ENCODE measurements around the gene VWA5A.
"Not testable (repeated sequence)": the region's sequence is repeated elsewhere in the genome, so short reads cannot be mapped to it uniquely, and the experiment has no call there.

VWA5A gene

DNA sequence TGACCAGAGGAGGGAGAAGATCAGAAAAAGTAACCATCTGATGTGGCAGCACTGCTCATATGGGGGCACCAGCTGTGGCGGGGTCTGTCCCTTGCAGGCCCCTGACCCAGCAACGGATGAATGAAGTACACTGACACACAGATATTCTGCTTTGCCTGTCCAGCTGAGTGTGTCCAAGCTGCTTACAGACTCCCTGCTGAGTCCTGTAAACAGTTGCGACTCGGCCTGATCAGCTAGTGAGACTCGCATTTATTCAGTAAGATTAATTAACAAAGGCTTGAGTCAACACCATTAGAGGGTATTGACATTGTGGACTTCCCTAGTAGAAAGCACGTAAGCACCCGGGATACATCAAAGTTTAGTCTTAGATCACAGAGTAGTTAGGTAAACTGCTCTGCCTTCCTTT, 52.6 kb downstream of the VWA5A start:
- DNase-seq (ENCODE audit: low read depth in 3 of 3) = no peak

DNA sequence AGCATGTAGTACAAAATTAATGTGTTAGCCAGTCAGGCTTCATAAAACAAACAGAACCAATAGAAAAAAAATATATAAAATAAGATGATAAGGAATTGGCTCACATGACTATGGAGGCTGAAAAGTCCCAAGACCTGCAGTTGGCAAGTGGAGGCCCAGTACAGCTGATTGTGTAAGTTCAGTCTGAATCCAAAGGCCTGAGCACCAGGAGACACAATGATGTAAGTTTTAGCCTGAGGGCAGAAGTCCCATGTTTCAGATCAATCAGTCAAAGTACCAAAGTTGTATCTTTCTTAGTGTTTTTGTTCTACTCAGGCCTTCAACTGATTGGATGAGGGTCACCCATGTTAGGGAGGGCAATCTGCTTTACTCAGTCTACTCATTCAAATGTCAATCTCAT, 53.5 kb downstream of the VWA5A start:
- DNase-seq (ENCODE audit: low read depth in 3 of 3) = no peak

DNA sequence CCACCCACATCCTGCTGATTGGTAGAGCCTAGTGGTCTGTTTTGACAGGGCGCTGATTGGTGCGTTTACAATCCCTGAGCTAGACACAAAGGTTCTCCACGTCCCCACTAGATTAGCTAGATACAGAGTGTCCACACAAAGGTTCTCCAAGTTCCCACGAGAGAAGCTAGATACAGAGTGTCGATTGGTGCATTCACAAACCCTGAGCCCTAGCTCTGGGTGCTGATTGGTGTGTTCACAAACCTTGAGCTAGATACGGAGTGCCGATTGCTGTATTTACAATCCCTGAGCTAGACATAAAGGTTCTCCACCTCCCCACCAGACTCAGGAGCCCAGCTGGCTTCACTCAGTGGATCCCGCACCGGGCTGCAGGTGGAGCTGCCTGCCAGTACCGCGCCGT, 55.1 kb downstream of the VWA5A start:
- DNase-seq (ENCODE audit: low read depth in 3 of 3) = not testable (repeated sequence)

DNA sequence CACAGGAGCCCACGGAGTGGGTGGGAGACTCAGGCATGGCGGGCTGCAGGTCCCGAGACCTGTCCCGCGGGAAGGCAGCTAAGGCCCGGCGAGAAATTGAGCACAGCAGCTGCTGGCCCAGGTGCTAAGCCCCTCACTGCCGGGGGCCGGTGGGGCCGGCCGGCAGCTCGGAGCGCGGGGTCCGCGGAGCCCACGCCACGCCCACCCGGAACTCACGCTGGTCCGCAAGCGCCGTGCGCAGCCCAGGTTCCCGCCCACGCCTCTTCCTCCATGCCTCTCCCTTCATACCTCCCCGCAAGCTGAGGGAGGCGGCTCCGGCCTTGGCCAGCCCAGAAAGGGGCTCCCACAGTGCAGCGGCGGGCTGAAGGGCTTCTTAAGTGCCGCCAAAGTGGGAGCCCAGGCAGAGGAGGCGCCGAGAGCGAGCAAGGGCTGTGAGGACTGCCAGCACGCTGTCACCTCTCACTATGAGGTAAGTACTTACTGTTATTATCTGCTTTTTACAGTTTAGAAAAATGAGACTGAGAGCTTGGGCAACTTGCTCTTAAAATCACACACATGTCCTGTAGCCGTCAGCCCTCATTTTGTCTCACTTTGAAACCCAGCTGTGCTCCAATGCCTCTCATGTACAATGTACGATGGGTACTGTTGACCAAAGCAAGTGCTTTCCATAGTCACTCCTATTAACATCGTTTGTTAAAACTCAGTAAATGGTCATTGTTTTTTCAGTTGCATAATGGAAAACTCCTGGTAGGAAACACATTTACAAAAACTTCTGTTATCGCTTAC, 55.7 kb downstream of the VWA5A start:
- DNase-seq (ENCODE audit: low read depth in 3 of 3) = no peak

DNA sequence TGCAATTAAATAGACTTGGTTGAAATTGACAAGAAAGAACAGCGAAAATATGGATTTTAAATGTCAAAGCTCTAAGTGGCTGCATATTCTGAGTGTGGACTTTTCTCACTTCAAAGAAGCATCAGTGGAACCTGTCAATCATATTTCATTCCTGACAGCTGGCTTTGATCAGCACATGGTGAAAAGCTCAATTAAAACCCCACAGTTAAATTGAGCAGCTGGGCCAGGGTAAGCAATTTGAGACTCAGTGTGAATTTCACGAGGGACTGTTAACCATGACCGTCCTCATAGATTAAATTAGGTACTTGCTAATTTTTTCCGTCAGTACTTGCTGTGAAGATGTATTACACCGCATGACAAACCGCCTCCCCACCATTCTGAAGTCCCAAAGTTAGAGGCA, 56.9 kb downstream of the VWA5A start:
- DNase-seq (ENCODE audit: low read depth in 3 of 3) = no peak

DNA sequence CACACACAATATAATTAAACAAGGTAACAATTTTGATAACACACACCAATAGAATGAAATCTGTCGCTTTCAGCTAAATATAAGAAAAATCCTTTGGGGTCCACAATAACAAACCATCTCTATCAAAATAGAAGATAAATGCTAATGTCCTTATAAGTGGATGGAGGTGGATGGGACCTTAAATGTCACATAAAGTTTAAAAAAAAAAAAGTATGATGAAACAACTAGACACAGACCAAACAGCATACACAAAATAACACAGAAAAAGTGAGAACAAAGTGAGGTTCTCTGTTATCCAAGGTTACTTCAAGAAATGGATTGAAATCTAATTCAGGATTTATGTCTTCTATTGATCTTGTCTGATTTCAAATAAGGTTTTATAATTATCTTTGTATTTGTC, 57.3 kb downstream of the VWA5A start:
- no peak for DNase-seq (ENCODE audit: low read depth in 3 of 3)

DNA sequence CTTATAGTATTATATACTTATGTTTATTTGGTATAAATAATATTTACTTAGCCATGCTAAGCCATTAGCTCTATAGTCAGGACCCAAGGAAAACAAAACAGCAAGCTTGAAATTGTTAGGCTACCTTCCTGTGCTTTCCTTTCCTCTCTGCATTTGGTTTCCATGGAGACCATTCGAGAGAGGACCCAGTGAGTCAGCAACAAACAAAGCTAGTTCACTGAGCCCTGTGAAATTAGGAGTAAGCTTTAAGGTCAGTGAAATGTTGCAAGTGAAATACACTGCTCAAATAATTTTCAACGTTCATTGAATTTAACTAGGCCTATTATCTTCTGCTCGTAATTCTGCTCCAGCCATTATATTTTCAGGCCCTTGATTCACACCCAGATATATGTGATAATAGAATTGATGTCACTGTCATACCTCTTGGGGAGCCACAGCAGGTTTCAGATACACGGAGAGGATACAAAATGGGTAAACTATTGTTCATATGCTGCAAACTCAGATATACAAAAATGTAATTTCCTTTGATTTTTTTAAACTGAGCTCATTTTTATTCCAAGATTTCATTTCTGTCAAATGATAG, 58.8 kb downstream of the VWA5A start:
- DNase-seq (ENCODE audit: low read depth in 3 of 3) = no peak

DNA sequence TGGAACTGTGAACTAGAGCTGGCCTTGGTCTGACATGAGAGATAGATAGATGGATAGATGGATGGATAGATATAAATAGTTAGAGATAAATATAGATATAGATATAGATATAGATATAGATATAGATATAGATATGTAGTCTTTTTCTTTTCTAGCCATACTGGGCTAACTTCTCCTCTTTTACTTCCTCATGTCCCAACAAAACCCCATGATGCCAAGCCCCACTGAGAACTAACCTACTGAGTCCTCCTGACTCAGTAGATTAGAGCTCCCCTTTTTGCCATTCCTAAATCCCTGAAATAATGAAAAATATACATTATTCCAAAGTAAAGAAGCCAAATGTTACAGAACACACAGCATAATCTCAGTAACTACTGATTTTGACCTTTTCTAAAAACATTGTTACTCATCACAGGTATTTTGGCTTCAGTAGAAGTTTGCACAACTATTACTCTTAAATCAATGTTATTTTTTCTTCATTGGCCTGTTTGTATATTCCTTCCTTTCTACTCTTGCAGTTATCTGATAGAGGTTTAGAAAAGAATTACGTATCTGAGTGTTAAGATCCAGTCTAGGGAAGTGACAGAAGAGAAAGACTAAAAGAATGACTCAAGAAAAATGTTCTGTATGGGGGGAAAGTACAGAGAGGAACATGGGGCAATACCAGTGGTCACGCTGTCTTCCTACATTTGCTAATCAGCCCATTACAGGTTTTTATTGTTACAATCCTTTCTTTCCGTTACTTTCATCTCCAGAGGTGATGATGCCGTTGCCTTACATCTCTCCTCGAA, 61.9 kb downstream of the VWA5A start:
- no peak for DNase-seq (ENCODE audit: low read depth in 3 of 3)

DNA sequence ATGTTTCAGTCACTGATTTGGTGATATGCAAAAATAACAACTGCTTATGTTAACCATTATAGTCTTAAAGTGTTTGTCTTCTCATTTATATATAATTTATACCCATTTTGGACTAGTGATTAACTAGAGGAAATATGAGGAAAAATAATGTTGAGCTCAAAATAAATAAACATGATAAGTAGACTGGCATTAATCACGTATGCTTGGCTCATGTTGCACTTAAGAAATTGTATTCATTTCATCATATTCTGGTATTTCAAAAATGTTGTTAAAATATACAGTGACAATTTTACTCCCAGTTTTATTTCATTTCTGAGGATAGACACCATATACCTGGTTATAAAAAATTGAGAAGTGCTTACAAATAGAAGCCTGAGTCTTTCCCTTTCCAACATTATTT, 64.1 kb downstream of the VWA5A start:
- no peak for DNase-seq (ENCODE audit: low read depth in 3 of 3)

DNA sequence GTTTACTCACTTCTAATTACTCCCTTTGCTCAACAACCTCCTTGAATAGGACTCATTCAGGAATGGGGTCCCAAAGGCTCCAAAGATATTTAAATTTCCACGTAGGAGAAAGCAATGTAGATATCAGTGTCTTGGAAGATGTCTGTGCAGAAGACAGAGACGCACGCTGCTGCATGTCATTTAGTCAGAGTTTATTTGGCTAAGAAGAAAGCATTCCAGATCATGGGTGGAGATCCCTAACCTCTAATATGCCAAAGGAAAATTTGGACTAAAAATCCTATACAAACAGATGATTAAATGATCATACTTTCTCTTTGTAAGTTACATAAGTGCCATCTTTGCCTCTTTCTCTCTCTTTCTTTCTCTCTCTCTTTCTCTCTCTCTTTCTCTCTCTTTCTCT, 67.8 kb downstream of the VWA5A start, which contains the start of gene OR10D3:
Gene OR10D3 (plus strand): TSS at position 278 of the 400 bp plus-strand sequence. CDS start 1,925 bp downstream, outside the sequence.
- no peak for DNase-seq (ENCODE audit: low read depth in 3 of 3)

DNA sequence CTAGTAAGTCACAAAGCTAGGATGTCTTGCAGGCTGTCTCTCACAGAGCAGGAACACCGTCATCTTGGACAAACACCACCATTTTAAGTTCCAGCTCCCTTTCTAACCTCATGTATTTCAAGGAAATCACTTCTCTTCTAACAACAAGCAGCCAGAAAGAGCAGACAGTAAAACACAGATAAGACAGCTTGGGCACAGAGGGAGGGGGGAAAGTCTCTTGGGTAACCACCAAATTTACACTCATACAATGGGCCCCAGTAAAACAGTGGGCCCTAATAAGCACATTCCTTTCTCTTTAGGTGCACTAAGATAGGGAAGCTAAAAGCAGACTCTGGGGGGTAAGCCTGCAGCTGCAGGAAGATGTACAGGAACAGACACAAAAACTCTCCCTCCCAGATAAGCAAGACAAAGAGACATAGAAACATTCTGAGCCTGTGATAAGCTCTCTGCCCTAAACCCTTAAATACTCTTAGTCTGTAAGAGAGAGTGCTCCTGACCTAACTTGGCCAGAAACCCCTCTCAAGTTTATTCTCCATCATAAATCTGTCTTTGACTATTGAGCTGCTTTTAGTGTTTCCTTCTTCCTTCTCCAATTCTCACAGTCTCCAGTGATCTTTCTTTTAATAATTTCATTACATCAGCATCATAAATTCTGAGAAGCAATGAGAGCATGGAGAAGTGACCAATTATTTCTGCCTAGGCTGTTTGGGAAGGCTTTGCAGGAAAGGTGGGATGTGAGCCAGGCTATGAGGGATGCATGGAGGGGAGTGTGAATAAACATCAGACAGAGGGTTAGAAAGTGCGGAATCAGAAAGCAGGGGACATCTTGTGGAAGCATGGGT, 75.3 kb downstream of the VWA5A start:
- no peak for DNase-seq (ENCODE audit: low read depth in 3 of 3)

DNA sequence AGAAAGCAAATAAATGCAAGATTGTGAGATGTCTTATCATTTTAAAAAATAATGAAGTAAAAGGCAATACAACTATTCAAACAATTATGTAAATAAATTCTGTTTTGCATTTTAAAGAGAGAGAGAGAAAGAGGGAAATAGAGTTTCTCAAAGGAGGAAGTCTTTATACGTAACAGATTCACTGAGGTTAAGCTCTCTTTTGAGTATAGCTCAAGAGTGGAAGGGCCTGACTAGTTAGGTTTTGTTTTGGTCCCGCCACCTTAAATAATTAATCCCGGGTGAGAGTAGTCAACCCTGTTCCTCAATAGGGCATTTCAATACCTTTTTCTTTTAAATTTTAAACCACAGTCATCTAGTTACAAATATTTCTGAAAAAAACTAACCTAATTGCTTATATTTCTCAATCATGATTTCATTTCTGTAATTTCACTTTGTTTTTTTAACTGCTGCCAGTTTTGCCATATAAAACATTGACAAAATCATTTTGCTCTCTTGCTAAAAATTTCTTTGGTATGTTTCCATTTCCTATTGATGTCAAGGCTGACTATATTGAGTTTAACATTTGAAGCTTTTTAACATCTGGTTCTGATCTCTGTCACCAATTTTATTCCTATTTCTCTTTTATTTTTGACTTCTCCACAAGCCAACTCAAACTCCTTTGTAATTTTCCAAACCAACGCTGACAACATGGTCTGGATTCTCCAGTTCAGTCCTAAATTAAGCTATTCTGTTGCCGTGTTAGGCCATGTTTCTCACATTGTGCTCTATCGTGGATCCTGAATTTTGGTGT, 78.2 kb downstream of the VWA5A start:
- no peak for DNase-seq (ENCODE audit: low read depth in 3 of 3)

DNA sequence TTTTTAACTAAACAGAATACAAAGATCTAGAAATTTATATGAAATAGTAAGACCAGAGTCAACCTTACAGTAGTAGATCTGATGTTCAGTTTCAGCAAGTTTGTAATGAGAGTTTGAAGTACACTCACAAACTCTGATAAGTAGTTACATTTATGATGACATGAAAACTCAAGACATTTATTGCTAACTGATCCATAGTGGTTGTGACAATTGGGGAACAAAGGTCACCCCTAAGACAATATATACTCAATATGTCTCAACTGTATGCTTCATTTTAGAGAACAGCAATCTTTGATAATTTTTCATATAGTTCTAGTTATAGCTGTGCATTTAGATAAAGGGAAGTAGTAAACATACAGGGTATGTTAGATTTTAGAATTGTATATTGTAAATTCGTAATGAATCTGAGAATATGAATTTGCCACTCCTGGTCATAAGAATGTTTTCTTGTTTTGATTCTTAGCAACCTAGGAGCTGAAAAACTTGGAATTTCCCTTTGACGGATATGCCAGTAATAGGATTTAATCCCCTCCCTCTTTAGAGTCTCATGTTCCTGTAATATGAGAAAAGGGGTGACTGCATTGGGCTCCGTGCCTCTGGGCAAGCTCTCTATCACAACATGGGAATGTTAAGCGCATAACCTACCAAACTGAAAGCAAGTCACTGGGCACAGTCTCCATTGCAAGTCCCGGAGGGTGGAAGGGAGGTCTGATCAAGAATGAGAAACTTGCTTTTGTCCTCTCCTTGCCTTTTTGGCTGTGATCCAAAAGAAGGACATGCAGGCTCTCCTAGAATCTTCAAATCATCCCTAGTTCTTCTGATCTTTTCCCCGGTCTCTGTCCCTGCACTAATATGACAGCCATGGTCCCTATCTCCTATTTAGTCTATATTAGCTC, 79.3 kb downstream of the VWA5A start:
- DNase-seq (ENCODE audit: low read depth in 3 of 3) = no peak

DNA sequence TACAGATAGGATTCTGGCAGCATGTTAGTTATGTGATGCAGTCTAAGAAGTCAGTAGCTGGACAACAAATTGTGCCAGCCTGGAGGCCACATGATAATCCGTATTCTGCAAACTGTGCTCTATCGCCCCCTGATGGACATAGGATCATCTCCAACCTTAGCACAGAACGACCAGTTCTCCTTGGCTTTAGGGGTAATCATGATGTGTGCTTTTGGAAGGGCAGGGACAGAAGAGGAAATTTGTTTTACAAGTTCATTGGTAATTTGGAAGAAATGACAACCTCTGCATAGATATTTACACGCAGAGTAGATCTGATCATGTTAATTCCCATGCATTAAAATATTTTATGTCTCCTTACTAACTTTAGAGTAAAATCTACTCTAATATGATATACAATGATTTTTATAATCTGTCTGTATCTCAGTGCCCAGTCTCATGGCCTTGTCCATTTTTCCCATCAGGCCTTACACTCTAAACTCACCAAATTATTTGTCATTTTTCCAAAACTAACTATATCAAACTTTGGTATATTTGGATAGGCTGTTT, 80.0 kb downstream of the VWA5A start:
- peak in 1 of 3 experiments; percentile 7 for DNase-seq (ENCODE audit: low read depth in 3 of 3)
